RWPE1 (cell line): ENCODE data around the gene AP3M1.
A peak's percentile ranks its signal among the peaks of the same experiment; 100 is the strongest.

Source experiments
- CTCF ChIA-PET: fragments of 350-600 bp; sonication (Branson Sonifier 250); formaldehyde crosslinking; extraction: SDS; loops from one replicate; lab custom pipeline; 2021; lab: Yijun Ruan, JAX
- POLR2A ChIA-PET: fragments of 400-600 bp; formaldehyde crosslinking; extraction: SDS; loops from one replicate; lab custom pipeline; 2020; ENCODE audit warnings: antibody characterized with exemption; ENCODE audit not compliant: low non-redundant PET; lab: Yijun Ruan, JAX
- DNase-seq: peaks from one replicate; pipeline ENCODE4 v3.0.0; 2012; ENCODE audit warnings: low spot score
- H3K27ac ChIP-seq: fragments of 450-650 bp; 2 replicates; pipeline ENCODE4 v1.5.1; 2017
- CTCF ChIP-seq: fragments of 450-650 bp; conservative IDR thresholded peaks from 2 replicates; pipeline ENCODE4 v1.5.1; 2017; ENCODE audit warnings: low read depth, mild to moderate bottlenecking

Gene AP3M1

GRCh38 chr10:74187237-74187636 is 36.6 kb upstream of the AP3M1 start:
- H3K27ac ChIP-seq, result no peak overlapping the region
- ChIA-PET POLR2A (no interaction called here), CTCF (interaction anchor here (0.6 to 0.8 kb wide), 2 partner anchors 37 to 674 kb away, joined by 3 to 4 read pairs; no protein-coding TSS in a partner anchor)
- DNase-seq, result no peak
- TF ChIP-seq CTCF, result no peak

- ChIA-PET POLR2A (no interaction called here), CTCF (interaction anchor here (0.6 to 0.7 kb wide), 2 partner anchors 213 to 1065 kb away, joined by 3 to 6 read pairs; no protein-coding TSS in a partner anchor)
Measured at GRCh38 chr10:74186678-74187077, 36.0 kb upstream of the AP3M1 start.

GRCh38 chr10:74179111-74179710 is 28.6 kb upstream of the AP3M1 start:
- ChIA-PET CTCF (no interaction called here), POLR2A (interaction anchor here (0.9 kb wide), 1 partner anchor 11 kb away, joined by 3 read pairs; no protein-coding TSS in a partner anchor)
- DNase-seq, result no peak
- TF ChIP-seq CTCF, result no peak
- H3K27ac ChIP-seq, result no peak overlapping the region

More at GRCh38 chr10:74186678-74187077, 36.0 kb upstream of the AP3M1 start:
- H3K27ac ChIP-seq, result peak overlapping the region; percentile 69
- no peak for TF ChIP-seq CTCF
- DNase-seq, result no peak

GRCh38 chr10:74178042-74178791 is 27.6 kb upstream of the AP3M1 start:
- ChIA-PET CTCF (no interaction called here), POLR2A (interaction anchor here (0.9 kb wide), 1 partner anchor 12 kb away, joined by 3 read pairs; no protein-coding TSS in a partner anchor)
- no peak for TF ChIP-seq CTCF
- DNase-seq, result no peak
- peak overlapping the region; percentile 47 for H3K27ac ChIP-seq

- peak overlapping the region; percentile 95 for H3K27ac ChIP-seq
- CTCF ChIA-PET, result no interaction called here
Measured at GRCh38 chr10:74177140-74177677, 26.6 kb upstream of the AP3M1 start.

More at GRCh38 chr10:74177140-74177677, 26.6 kb upstream of the AP3M1 start:
- DNase-seq, result peak; percentile 65
- no peak for TF ChIP-seq CTCF
- POLR2A ChIA-PET, result interaction anchor here (0.6 to 1.4 kb wide), 3 partner anchors 13 to 62 kb away, joined by 6 to 8 read pairs (median 7); partner anchors contain the start of genes ADK and AP3M1
